ENCODE measurements around the gene CCDC93. TPM values are rescaled to one million over a fixed set of nuclear protein-coding genes. Genes with fewer than 3 reads are reported as not detected.

The CCDC93 gene
- polyA plus RNA-seq, 2 of the 4 experiments (the other 2 are of a cell fraction): 14.4 to 17.8 TPM

GRCh38 chr2:118049140-118049815, 35.4 kb upstream of the CCDC93 start (continued):
- TF ChIP-seq BCL3 (IDR thresholded peaks at IDR 0.05) (no peak), POLR2A (IDR thresholded peaks at IDR 0.05; ENCODE audit: low read length) (no peak), NPAS2 (CRISPR knock-in tag; IDR thresholded peaks at IDR 0.05; ENCODE audit: borderline replicate concordance) (no peak), HOXA7 (CRISPR knock-in tag; IDR thresholded peaks at IDR 0.05) (no peak)

GRCh38 chr2:118048401-118048800, 34.5 kb upstream of the CCDC93 start:
- no peak overlapping the region for H3K4me3 ChIP-seq
- H3K4me2 ChIP-seq: no peak overlapping the region; the same call in 2 of the 3 replicates
- ChIA-PET CTCF (interaction anchor here (0.8 to 7.0 kb wide), 3 partner anchors 13 to 809 kb away, joined by 3 to 63 read pairs (median 31); no protein-coding TSS in a partner anchor), POLR2A (no interaction called here)
- ATAC-seq: no peak
- TF ChIP-seq REST (IDR thresholded peaks at IDR 0.05): no peak
- no peak for TF ChIP-seq EP300 (IDR thresholded peaks at IDR 0.05)
- no peak for TF ChIP-seq GATA3 (IDR thresholded peaks at IDR 0.05; ENCODE audit: borderline replicate concordance)
- TF ChIP-seq ATOH8 (CRISPR knock-in tag; IDR thresholded peaks at IDR 0.05; ENCODE audit: low read depth): no peak
- TF ChIP-seq CBX8 (IDR thresholded peaks at IDR 0.05): no peak
- TF ChIP-seq PHF8 (IDR thresholded peaks at IDR 0.05; ENCODE audit: borderline replicate concordance, low read depth): no peak
- TF ChIP-seq PBX3 (IDR thresholded peaks at IDR 0.05): no peak
- no peak for TF ChIP-seq ELK1 (IDR thresholded peaks at IDR 0.05; ENCODE audit: low read depth, low read length)
- TF ChIP-seq JUN (IDR thresholded peaks at IDR 0.05): no peak
- TF ChIP-seq MYC (IDR thresholded peaks at IDR 0.05; ENCODE audit: borderline replicate concordance, low read length): no peak
- no peak for TF ChIP-seq JUNB (IDR thresholded peaks at IDR 0.05)
- no peak for TF ChIP-seq ZC3H11A (IDR thresholded peaks at IDR 0.05)
- peaks cover 19% of the 10 kb centered on the region; the same call in 2 of the 3 replicates for H3K4me1 ChIP-seq
- no peak overlapping the region for H3K27ac ChIP-seq
- FAIRE-seq: no peak
- 63% methylated on average over 3 of the region's 3 CpGs for WGBS (ENCODE audit: missing lambda C conversion rate)
- no peaks in the 10 kb centered on the region for H3K9me3 ChIP-seq
- DNase-seq (ENCODE audit: low read depth in 1 of 2, low spot score in 1 of 2): no peak
